HT-29 (cell line): ENCODE data around the gene NR1D2. TPM values are rescaled to one million over a fixed set of nuclear protein-coding genes. Genes with fewer than 3 reads are reported as not detected.
"Not testable (repeated sequence)": the region's sequence is repeated elsewhere in the genome, so short reads cannot be mapped to it uniquely, and the experiment has no call there.

Experiments
- DNase-seq: peaks from one replicate; pipeline ENCODE4 v3.0.0-alpha.2; 2015; ENCODE audit warnings: low spot score
- total RNA-seq: library from RNA; depleted of rRNA; stranded (reverse); fragments of >200 nt; shearing (Covaris generic); gene quantifications from 2 replicates; pipeline ENCODE4 v1.2.3, GENCODE V29; 2014; rRNA removed

Gene NR1D2
- total RNA-seq = 10.9 and 12.9 TPM in 2 replicates

GRCh38 chr3:23944861-23945662, at the start of gene NR1D2:
Gene NR1D2 (plus strand): TSS chr3:23945286. CDS start chr3:23945579, 293 bp downstream.
- peak; percentile 65 for DNase-seq

- DNase-seq = no peak
These were observed 44.3 kb upstream of the NR1D2 start for GRCh38 chr3:23900744-23901143.

- no peak for DNase-seq
These were observed 40.5 kb upstream of the NR1D2 start for GRCh38 chr3:23904545-23904944.

GRCh38 chr3:23909341-23909740, 35.7 kb upstream of the NR1D2 start:
- DNase-seq = no peak

- DNase-seq = no peak
These were observed 33.7 kb upstream of the NR1D2 start for GRCh38 chr3:23911397-23911796.

- DNase-seq = not testable (repeated sequence)
These were observed 32.8 kb upstream of the NR1D2 start for GRCh38 chr3:23912335-23912734.

GRCh38 chr3:23913182-23913581, 31.9 kb upstream of the NR1D2 start:
- DNase-seq = no peak

- no peak for DNase-seq
These were observed 31.0 kb upstream of the NR1D2 start for GRCh38 chr3:23913873-23914743.

GRCh38 chr3:23915537-23916108, 29.5 kb upstream of the NR1D2 start:
- DNase-seq = peak; percentile 1

- no peak for DNase-seq
These were observed 28.8 kb upstream of the NR1D2 start for GRCh38 chr3:23916152-23916885.

- DNase-seq = peak; percentile 93
These were observed 28.0 kb upstream of the NR1D2 start, which contains the start of the genes NKIRAS1 and RPL15 for GRCh38 chr3:23916886-23917678. Gene NKIRAS1 (minus strand): TSS chr3:23916990. CDS start chr3:23910904, 6,086 bp downstream. Gene RPL15 (plus strand): TSS chr3:23917132. CDS start chr3:23917860, 728 bp downstream.

GRCh38 chr3:23917679-23918303, 27.3 kb upstream of the NR1D2 start:
- peak; percentile 52 for DNase-seq

GRCh38 chr3:23918331-23918730, 26.8 kb upstream of the NR1D2 start:
- not testable (repeated sequence) for DNase-seq

- no peak for DNase-seq
These were observed 25.5 kb upstream of the NR1D2 start for GRCh38 chr3:23919628-23920027.

GRCh38 chr3:23920151-23920655, 24.9 kb upstream of the NR1D2 start:
- peak; percentile 1 for DNase-seq

- DNase-seq = peak; percentile 2
These were observed 24.0 kb upstream of the NR1D2 start for GRCh38 chr3:23921052-23921511.

GRCh38 chr3:23923786-23924185, 21.3 kb upstream of the NR1D2 start:
- DNase-seq = no peak

- no peak for DNase-seq
These were observed 18.8 kb upstream of the NR1D2 start for GRCh38 chr3:23926246-23926645.

- peak; percentile 7 for DNase-seq
These were observed 18.4 kb upstream of the NR1D2 start for GRCh38 chr3:23926736-23927135.

- no peak for DNase-seq
These were observed 16.6 kb upstream of the NR1D2 start for GRCh38 chr3:23928524-23928923.
